Right forelimb (tissue), 1 donor: ENCODE results near the gene CACNA1S.
A peak's percentile ranks its signal among the peaks of the same experiment; 100 is the strongest.

Experiments
- DNase-seq: peaks from one replicate; pipeline ENCODE4 v3.0.0-alpha.2; 2018

CACNA1S gene

GRCh38 chr1:201114245-201115131 lies 2.3 kb upstream of the CACNA1S start:
- peak; percentile 91 for DNase-seq

- DNase-seq = no peak
Observed at GRCh38 chr1:201113451-201114244, 1.4 kb upstream of the CACNA1S start.

GRCh38 chr1:201112926-201113325 lies 700 bp upstream of the CACNA1S start:
- no peak for DNase-seq

GRCh38 chr1:201111672-201112071 lies 554 bp downstream of the CACNA1S start:
- no peak for DNase-seq

GRCh38 chr1:201111156-201111555 lies 1.1 kb downstream of the CACNA1S start:
- no peak for DNase-seq

- DNase-seq = no peak
Observed at GRCh38 chr1:201110616-201111015, 1.6 kb downstream of the CACNA1S start.

- DNase-seq = no peak
Observed at GRCh38 chr1:201110138-201110537, 2.1 kb downstream of the CACNA1S start.

- no peak for DNase-seq
Observed at GRCh38 chr1:201109651-201110050, 2.6 kb downstream of the CACNA1S start.

GRCh38 chr1:201108614-201109013 lies 3.6 kb downstream of the CACNA1S start:
- DNase-seq = no peak

GRCh38 chr1:201105688-201106087 lies 6.5 kb downstream of the CACNA1S start:
- DNase-seq = no peak

GRCh38 chr1:201104141-201104540 lies 8.1 kb downstream of the CACNA1S start:
- DNase-seq = no peak

- no peak for DNase-seq
Observed at GRCh38 chr1:201103666-201104065, 8.6 kb downstream of the CACNA1S start.

GRCh38 chr1:201100169-201100930 lies 11.9 kb downstream of the CACNA1S start:
- DNase-seq = no peak

- DNase-seq = no peak
Observed at GRCh38 chr1:201098992-201099677, 13.1 kb downstream of the CACNA1S start.

GRCh38 chr1:201096977-201097856 lies 15.0 kb downstream of the CACNA1S start:
- no peak for DNase-seq

- peak; percentile 72 for DNase-seq
Observed at GRCh38 chr1:201096041-201096461, 16.2 kb downstream of the CACNA1S start.

- no peak for DNase-seq
Observed at GRCh38 chr1:201095581-201095980, 16.6 kb downstream of the CACNA1S start.

- no peak for DNase-seq
Observed at GRCh38 chr1:201094832-201095231, 17.4 kb downstream of the CACNA1S start.

- no peak for DNase-seq
Observed at GRCh38 chr1:201093962-201094361, 18.3 kb downstream of the CACNA1S start.

GRCh38 chr1:201093561-201093960 lies 18.7 kb downstream of the CACNA1S start:
- no peak for DNase-seq

- DNase-seq = no peak
Observed at GRCh38 chr1:201092738-201093137, 19.5 kb downstream of the CACNA1S start.
